HG03575 (cell line): ENCODE results near the gene WASL.

ENCODE experiments used
- ATAC-seq: cut with Tn5 transposase; IDR thresholded peaks from one replicate; pipeline ENCODE4 v1.9.1; 2021; ENCODE audit not compliant: unreplicated experiment, insufficient number of reproducible peaks, low FRiP score; ENCODE audit errors: extremely low read depth

The WASL gene

GRCh38 chr7:123771256-123771655 lies 22.5 kb upstream of the WASL start:
- ATAC-seq = no peak

DNA sequence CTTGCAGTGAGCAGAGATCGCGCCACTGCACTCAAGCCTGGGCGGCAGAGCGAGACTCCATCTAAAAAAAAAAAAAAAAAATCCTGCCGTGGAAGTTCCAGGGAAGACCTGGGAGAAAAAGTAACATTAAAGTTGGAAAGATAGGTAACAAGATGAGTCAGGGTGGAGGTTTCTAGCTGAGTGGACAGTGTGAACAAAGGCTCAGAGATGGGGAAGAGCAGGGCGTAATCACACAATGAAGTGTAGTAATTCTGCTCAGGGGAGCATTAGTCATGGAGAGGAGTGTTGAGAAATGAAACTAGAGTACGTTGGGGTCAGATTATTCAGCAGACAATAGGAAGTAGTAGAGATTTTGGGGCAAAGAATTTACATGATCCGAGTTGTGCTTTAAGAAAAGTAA lies 21.6 kb upstream of the WASL start:
- ATAC-seq = peak; percentile 94

DNA sequence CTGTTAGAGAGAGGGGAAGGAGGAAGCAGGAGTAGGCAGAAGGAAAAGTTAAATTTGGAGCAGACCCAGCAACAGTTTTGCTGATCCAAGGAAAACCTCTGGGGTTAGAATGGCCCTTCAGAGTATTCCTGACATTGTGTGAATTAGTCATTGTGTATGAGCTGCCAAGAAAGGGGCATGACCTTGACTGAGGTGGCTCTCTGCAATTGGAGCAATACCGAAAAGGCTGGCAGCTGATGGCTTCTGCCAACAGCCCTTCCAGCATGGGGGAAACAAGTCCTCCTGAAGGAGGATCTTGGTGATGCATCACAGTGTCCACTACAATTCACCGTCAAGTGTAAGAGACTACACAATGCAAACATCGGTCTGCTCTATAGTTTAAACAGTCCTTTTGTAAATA lies 20.6 kb upstream of the WASL start:
- no peak for ATAC-seq

GRCh38 chr7:123768493-123768892 lies 19.7 kb upstream of the WASL start:
- no peak for ATAC-seq

DNA sequence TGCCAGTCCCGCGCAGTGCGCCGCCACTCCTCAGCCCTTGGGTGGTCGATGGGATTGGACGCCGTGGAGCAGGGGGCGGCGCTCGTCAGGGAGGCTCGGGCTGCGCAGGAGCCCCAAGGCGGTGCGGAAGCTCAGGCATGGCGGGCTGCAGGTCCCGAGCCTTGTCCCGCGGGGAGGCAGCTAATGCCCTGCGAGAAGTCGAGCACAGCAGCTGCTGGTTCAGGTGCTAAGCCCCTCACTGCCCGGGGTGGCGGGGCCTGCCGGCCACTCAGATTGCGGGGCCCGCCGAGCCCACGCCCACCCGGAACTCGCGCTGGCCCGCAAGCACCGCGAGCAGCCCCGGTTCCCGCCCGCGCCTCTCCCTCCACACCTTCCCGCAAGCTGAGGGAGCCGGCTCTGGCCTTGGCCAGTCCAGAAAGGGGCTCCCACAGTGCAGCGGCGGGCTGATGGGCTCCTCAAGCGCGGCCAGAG lies 14.4 kb upstream of the WASL start:
- no peak for ATAC-seq

DNA sequence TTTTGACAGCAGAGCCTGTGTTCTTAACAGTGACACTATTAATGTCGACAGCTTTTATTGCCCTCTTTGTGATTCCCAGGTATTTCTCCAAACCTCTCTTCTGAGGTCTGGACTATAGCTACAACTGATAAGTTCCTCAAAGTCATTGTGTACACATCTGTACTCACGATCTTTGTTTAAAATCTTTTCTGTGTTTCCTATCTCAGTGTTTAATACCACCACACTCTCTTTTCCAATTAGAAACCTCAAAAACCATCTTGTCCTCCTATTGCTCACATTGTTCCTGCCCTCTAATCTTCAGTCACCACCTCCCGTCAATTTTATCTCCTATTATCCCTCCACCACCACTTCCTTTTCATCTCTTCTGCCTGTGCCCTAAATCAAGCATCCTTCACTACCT lies 12.9 kb upstream of the WASL start:
- no peak for ATAC-seq

- ATAC-seq = no peak
Measured at GRCh38 chr7:123757095-123757494, 8.3 kb upstream of the WASL start.

DNA sequence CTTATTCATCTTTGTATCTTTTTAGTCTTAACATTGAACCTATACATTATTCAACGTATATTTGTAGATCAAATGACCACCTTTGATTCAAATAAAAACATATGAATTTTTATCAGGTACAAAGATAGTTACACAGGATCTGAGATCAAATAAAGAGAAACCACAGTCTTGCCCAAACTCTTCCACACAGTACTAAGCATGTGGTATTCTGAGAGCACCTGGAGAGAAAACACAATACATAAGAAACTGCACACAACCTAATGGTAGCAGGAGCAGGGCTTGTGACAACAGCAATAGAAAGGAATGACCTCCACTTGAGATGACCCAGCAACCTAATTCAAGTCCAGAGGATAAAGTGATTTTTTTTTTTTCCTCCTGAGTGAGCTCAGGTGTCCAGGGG lies 6.5 kb upstream of the WASL start:
- ATAC-seq = no peak

DNA sequence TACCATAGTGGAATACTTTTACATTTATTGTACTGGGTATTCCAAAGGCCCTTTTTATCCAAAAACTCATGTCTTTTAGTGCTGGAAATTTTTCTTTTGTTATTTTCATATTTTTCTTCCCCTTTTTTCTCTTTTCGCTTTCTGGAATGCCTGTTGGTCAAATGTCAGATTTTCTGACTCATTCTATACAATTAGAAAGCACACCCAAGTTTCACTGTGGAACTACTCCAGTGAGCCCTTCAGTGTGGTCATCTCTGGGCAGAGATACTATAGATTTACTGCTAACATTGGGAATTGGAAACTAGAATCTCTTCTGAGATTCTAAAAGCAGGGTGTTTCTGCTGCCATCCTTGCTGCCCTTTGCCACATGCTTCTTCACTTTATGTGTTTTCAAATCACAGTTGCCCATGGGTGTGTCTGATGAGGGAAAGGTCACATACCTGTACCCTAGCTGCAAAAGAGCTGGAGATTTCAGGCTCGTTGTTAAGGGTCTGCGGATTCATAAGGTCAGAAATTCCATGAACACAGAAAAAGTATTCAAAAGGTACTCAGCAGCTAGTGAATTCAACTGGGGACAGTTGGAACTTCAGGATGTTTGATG lies 5.6 kb upstream of the WASL start:
- ATAC-seq = no peak

DNA sequence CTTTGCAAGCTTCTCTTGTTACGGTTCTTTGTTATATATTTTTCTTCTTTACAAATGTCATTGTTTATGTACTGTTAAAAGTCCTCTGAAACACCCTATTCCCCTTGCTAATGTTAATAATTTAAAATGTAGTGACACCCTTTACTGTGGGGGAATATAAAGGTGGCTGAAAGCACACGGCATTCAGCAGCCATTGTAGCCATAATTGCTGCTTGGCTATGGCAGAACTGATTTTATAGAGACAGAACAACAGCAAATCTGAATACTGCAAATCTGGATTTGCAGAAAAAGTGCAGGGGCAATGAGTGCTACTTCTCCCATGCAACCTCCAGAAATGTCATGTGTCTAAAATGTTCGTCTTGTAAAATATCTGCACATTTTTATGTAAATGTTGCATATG lies 3.7 kb upstream of the WASL start:
- no peak for ATAC-seq

- ATAC-seq = no peak
Measured at GRCh38 chr7:123751821-123752220, 3.0 kb upstream of the WASL start.

- no peak for ATAC-seq
Measured at GRCh38 chr7:123750389-123751230, 1.8 kb upstream of the WASL start.

GRCh38 chr7:123749537-123749857 lies 694 bp upstream of the WASL start:
- peak; percentile 11 for ATAC-seq

DNA sequence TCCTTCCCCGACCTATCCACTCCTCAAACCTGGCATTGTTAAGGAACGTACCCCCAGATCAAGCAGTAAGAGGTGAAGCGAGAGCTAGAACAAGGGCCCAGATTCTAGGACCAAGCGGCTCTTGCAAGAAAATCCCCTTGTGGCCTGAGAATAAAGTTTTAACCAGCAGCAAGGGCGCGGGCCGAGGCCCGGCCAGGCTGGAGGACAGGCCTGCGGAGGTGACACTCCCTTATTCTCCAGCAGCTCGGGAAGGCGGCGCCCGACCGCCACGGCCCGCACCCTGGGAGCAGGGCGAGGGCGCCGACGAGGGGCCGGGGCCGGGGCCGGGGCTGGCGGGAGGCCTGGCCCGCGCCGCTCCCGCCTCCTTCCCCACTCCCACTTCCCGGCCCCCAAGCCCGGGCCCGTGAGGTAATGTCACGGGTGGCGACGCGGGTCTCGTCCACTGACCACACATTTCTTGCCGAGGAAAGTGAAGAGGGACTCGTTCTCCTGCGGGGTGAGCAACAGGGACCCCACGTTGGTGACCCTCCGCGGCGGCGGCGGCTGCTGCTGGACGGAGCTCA lies 551 bp downstream of the WASL start:
- ATAC-seq = no peak

DNA sequence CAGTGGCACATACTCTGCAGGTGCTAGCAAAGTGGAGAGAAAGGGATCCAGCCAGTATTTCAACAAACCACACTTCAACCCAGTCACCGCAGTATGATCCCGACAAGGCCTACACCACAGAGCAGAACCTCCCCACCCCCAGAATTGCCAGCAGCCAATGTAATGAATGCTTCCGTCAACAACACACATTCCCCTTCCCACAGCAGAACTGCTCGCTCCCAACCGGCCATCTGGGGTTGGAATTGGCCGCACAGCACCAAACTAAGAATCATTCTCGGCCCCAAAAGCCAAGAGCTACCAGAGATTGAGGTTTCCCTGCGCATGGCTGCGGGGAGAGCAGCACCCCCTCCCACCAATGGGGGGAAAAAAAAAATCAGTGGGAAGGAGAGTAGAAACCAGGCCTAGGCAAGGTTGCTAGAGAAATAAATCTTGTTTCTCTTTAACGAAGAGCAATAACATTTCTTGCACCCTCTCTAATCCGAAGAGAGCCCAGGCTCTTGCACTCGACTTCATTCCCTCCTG lies 1.1 kb downstream of the WASL start:
- no peak for ATAC-seq

DNA sequence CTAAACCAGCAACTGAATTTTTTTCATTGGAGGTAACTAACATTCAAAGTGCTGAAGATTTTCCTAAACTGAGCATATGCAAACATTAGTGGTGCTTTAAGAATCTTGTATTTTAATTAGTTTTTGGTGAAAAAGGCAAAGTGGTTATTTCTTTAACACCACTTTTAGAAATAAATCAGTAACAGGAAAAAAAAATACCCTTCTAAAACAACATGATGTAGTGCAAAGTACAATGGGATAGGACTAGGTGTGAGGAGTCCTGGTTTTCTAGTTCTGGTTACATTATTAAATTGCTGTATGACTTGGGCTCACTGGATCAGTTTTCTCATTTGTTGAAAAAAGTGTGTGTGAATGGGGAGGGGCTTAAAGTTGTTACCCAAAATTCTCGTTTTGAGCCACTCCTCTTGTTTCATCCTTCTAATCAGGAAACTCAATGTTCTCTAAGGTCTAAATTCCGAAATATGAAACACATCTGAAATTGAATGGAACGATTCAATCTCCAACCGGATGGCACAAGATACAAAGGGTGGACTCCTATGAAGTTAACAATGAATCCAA lies 1.8 kb downstream of the WASL start:
- no peak for ATAC-seq

DNA sequence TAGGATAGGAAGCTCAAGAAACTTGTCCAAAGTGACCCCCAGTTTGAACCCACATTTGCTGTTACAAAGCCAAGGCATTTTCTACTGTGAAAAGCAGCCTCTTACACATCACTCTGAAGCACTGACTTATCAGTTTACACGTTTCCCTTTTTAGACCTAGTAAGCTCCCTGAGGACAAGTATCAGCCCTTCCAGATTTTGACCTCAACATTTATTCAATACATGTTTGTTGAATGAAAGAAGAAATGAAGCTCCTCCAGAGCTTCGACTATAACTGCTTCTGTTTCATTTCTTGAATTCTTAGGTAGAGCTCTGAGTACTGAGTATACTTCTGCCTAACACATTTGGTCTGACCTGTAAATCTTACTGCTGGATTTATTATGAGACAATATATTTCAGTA lies 2.7 kb downstream of the WASL start:
- ATAC-seq = no peak

GRCh38 chr7:123745437-123745836 lies 3.4 kb downstream of the WASL start:
- no peak for ATAC-seq

- no peak for ATAC-seq
Measured at GRCh38 chr7:123744416-123744815, 4.4 kb downstream of the WASL start.

DNA sequence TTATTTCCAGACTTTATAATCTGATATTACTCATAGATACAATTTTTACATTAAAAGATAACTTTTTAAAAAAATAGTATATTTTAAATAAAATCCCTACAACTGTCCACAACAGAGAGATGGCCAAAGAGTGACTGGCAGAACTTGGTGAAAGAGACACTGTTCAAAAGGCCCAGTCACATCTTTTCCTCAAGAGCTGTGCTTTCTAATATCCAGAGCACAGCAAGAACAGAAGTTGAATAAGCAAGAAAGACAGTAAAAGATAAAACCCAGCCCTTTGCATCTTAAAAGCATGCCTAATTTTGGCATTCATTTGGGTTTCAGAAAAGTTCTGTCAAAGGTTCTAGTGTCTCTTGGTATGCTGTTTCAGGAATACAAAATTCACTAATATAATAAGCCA lies 6.9 kb downstream of the WASL start:
- no peak for ATAC-seq
